ENCODE measurements around the gene PASK.
"Not testable (repeated sequence)": the region's sequence is repeated elsewhere in the genome, so short reads cannot be mapped to it uniquely, and the experiment has no call there.

PASK gene

DNA sequence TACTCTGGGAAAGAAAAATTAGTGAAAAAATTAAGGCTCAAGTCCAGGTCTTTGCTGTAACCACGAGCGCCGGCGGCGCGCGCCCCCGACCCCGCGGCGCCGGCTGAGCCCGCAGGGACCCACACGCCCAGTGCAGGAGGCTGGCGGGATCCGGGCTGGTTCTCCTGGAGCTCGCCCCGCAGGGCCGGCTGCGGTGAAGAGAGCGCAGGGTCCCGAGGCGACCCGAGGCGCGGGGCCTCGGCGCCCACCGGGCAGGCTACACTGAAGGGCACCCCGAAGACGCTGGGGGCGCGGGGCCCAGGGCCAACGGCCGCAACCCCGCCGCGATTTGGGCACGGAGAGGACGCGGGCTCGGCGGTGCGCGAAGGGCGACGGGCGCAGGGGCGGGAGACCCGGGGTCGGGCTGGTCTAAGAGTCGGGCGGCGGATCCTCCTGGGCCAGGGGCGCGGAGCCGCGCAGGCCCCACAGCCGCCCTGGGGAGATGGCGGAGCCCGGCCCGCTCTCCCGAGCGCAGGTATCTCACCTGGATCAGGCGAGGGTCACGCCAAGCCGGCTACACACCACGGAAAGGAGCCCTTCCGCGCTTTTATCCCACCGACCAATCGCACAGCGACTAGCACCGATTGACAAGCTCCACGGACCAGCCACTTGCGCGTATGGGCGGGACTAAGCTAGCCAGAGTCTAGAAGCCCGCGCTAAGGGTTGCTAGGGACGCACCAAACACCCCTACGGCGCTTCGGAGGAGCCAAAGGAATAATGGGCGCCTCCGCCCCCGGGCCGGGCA is at the start of gene PASK:
PASK (minus strand) TSS at position 582 of the 784 bp plus-strand sequence. CDS start 6,440 bp downstream, outside the sequence.
- in situ Hi-C loops (cut with HindIII; ENCODE audit: low sequenced_read_pairs): loop anchor here (10.0 kb wide), 1 partner anchor 304 kb away; no protein-coding TSS in a partner anchor

- in situ Hi-C loops (cut with HindIII; ENCODE audit: low sequenced_read_pairs): no loop called here
Observed at GRCh38 chr2:241198381-241199279, 49.4 kb upstream of the PASK start.

DNA sequence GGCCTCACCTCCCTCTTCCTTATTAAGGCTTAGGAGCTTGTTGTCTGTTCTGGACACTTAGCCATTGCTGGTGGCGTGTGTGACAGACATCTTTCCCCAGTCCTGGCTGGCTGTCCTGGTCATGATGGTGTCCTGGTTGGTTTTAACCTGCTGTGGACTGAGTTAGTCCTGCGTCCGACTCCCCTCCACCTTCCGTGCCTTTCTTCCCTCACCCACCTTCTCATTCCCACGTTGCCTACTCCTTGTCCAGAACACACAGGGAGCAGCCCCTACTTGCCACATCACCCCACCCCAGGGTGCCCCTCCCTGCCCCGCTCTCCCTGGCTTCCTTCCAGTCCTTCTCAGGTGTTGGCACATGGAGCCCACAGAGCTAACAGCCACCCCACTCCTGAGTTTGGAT is 48.7 kb upstream of the PASK start:
- in situ Hi-C loops (cut with HindIII; ENCODE audit: low sequenced_read_pairs): no loop called here

DNA sequence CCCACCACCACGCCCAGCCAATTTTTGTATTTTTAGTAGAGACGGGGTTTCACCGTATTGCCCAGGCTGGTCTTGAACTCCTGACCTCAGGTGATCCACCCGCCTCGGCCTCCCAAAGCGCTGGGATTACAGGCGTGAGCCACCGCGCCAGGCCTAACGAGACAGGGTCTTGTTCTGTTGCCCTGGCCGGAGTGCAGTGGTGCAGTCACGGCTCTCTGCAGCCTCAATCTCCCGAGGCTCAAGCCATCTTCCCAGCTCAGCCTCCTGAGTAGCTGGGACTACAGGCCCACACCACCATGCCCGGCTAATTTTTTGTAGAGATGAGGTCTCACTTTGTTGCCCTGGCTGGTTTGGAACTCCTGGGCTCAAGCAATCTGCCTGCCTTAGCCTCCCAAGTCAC is 48.0 kb upstream of the PASK start:
- in situ Hi-C loops (cut with HindIII; ENCODE audit: low sequenced_read_pairs): not testable (repeated sequence)

GRCh38 chr2:241195506-241196130 is 46.3 kb upstream of the PASK start:
- in situ Hi-C loops (cut with HindIII; ENCODE audit: low sequenced_read_pairs): no loop called here

DNA sequence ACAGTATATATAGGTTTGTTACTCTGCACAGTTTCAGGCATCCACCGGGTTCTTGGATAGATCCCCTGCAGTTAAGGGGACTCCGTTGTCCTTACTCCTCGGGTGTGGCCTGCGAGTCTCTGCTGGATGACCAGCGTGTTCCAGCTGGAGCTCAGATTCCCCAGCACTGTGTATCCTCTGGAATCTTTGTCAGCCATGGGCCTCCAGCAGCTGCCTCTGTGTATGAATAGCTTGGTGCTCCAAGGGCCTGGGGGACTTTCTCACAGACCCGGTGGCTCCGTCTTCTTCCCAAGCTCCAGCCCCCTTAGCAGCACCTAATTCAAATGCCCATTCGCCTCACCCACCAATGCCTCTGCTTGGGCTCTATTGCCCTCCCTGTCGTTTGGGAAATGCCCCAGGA is 45.5 kb upstream of the PASK start:
- in situ Hi-C loops (cut with HindIII; ENCODE audit: low sequenced_read_pairs): no loop called here

- in situ Hi-C loops (cut with HindIII; ENCODE audit: low sequenced_read_pairs): no loop called here
Observed at GRCh38 chr2:241193271-241193670, 44.0 kb upstream of the PASK start.

GRCh38 chr2:241191081-241191480 is 41.8 kb upstream of the PASK start:
- in situ Hi-C loops (cut with HindIII; ENCODE audit: low sequenced_read_pairs): no loop called here

- in situ Hi-C loops (cut with HindIII; ENCODE audit: low sequenced_read_pairs): no loop called here
Observed at GRCh38 chr2:241190291-241190981, 41.2 kb upstream of the PASK start.

- in situ Hi-C loops (cut with HindIII; ENCODE audit: low sequenced_read_pairs): no loop called here
Observed at GRCh38 chr2:241189856-241190201, 40.6 kb upstream of the PASK start.

- in situ Hi-C loops (cut with HindIII; ENCODE audit: low sequenced_read_pairs): no loop called here
Observed at GRCh38 chr2:241189093-241189855, 40.0 kb upstream of the PASK start.

DNA sequence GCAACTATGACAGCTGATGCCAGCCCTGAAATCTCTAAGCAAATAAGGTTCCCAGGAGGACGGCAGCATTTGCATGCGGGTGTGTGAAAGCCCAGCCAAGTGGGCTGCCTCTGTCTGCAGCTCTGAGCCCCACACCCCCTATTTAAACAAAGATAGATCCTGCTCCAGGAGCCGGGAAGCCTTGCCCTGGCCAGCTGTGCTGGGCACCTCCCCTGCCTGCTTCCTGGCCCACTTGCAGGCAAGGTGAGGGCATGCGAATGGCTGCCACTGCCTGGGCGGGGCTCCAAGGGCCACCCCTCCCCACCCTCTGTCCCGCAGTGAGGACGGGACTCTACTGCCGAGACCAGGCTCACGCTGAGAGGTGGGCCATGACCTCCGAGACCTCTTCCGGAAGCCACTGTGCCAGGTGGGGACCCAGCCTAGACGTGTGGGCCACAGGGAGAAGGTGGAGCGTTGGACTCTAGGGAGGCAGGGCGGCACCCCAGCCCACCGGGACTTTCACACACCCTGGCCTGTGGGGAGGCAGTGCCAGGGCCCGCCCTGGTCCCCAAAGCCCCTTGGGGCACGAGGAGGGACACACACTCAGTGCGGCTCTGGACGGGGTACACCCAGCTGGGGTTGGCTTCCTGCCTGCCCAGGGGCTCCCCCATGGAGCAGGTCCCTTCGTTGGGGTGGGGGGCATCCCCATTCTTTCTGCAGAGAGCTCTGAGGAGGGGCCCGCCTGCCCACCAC is 39.3 kb upstream of the PASK start, which contains the start of gene ANO7:
ANO7 (plus strand) TSS at position 317 of the 732 bp plus-strand sequence. CDS start 1,387 bp downstream, outside the sequence.
- in situ Hi-C loops (cut with HindIII; ENCODE audit: low sequenced_read_pairs): no loop called here

- in situ Hi-C loops (cut with HindIII; ENCODE audit: low sequenced_read_pairs): no loop called here
Observed at GRCh38 chr2:241187918-241188234, 38.6 kb upstream of the PASK start.

DNA sequence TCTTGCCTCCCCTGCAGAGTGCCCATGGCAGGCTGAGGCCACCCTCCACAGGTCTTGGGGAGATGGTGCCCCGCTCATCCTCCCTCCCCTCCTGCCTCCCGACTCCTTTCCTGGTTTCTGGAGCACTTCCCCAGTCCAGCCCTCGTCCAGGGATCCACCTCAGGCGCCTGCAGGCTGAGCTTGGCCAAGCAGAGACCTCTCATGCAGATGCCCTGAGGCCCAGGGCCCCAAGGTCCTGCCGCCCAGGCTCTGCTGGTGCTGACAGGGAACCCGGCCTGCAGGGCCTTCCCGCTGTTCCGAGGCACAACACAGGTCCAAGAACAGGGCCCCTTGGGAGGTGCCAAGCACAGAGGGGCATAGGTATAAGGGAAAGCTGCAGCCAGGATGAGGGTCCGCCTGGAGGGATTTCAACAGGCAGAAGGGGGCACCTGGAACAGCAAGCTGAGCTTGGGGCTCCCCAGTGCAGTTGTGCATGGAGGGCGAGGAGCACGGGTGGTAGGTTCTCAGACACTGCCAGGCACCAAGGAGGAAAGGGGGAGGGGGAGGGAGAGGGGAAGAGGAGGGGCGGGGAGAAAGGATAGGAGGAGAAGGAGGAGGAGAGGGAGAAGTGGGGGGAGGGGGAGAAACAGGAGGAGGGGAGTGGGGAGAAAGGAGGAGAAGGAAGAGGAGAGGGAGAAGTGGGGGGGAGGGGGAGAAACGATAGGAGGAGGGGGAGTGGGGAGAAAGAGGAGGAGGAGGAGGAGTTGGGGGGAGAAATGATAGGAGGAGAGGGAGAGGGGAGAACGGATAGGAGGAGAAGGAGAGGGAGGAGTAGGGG is 38.0 kb upstream of the PASK start:
- in situ Hi-C loops (cut with HindIII; ENCODE audit: low sequenced_read_pairs): no loop called here

DNA sequence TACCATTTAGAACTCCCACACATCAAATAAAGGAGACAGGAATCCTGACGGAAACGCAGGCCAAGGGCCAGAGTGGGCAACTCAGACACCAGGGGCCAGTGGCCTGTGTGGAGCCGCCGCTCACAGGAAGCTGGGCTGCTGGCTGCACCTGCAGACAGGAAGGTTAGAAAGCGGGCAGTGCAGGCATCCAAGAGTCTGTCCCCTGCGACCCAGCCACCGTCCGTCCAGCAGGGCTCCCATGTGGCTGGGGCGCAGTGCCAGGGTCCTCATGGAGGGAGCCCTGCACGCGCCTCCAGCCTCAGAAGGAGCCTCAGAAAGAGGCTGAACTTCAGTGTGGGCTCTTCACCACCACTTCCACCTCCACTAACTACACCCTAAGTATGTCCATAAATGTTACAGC is 36.7 kb upstream of the PASK start:
- in situ Hi-C loops (cut with HindIII; ENCODE audit: low sequenced_read_pairs): no loop called here

GRCh38 chr2:241184901-241185300 is 35.6 kb upstream of the PASK start:
- in situ Hi-C loops (cut with HindIII; ENCODE audit: low sequenced_read_pairs): no loop called here

DNA sequence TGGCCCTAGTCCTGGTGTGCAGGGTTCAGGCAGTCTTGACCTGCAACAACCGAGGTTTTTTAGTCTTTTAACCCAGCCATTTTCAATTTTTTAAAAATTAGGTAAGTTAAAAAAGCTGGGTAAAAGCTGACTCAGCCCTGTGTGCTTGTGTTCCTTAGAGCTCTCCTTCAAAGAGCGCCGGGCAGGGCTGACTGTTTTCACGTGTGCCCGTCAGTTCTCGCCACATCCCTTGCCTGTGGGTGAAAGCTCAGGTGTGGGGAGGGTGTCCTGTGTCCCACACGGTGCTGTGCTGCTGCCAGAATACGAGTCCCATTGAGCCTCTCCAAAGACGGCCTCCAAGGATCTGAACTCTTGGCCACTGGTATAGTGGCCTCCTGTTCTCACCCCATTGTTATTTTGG is 33.9 kb upstream of the PASK start:
- in situ Hi-C loops (cut with HindIII; ENCODE audit: low sequenced_read_pairs): no loop called here

- in situ Hi-C loops (cut with HindIII; ENCODE audit: low sequenced_read_pairs): no loop called here
Observed at GRCh38 chr2:241182531-241183133, 33.4 kb upstream of the PASK start.
